ENCODE measurements around the gene DISC1. TPM values are rescaled to one million over a fixed set of nuclear protein-coding genes. Genes with fewer than 3 reads are reported as not detected.

Gene DISC1
- total and polyA plus RNA-seq, 12 donors: 1.0 to 21.0 (median 9.7) TPM

DNA sequence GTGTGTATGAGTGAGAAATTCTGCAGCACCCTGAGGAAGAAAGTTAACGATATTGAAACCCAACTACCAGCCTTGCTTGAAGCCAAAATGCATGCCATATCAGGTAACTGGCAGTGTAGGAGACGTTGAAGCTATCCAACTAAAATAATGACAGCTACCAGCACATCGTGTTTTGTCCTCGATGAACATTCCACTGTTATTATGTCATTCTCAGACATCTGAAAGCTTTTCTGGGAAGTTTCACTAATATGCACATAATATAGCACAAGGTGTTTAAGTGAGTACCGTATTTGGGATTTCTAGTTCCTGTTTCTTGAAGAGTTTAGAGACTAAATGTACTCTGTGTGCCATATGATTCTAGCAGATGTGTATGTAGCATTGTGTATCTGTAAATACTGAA lies 173.5 kb downstream of the DISC1 start:
- no peak overlapping the region for H3K4me3 ChIP-seq
- no peaks in the 10 kb centered on the region for H3K9me3 ChIP-seq (replicated peaks in 1 of 3)
- no peaks in the 10 kb centered on the region for H3K4me1 ChIP-seq (replicated peaks in 1 of 2)
- H3K27me3 ChIP-seq: no peaks in the 10 kb centered on the region
- no peaks in the 10 kb centered on the region for H3K36me3 ChIP-seq (replicated peaks in 1 of 2)
- DNase-seq: no peak
- TF ChIP-seq POLR2A (IDR thresholded peaks at IDR 0.05): no peak
- TF ChIP-seq, protein P1, sequence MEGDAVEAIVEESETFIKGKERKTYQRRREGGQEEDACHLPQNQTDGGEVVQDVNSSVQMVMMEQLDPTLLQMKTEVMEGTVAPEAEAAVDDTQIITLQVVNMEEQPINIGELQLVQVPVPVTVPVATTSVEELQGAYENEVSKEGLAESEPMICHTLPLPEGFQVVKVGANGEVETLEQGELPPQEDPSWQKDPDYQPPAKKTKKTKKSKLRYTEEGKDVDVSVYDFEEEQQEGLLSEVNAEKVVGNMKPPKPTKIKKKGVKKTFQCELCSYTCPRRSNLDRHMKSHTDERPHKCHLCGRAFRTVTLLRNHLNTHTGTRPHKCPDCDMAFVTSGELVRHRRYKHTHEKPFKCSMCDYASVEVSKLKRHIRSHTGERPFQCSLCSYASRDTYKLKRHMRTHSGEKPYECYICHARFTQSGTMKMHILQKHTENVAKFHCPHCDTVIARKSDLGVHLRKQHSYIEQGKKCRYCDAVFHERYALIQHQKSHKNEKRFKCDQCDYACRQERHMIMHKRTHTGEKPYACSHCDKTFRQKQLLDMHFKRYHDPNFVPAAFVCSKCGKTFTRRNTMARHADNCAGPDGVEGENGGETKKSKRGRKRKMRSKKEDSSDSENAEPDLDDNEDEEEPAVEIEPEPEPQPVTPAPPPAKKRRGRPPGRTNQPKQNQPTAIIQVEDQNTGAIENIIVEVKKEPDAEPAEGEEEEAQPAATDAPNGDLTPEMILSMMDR (IDR thresholded peaks at IDR 0.05): no peak
- intact Hi-C loops (cut with DNase I): no loop called here
- 65 to 84% (median 73%) methylated on average over 5 of the region's 5 CpGs for whole genome bisulfite sequencing, 4 donors
- H3K27ac ChIP-seq: no peak overlapping the region

DNA sequence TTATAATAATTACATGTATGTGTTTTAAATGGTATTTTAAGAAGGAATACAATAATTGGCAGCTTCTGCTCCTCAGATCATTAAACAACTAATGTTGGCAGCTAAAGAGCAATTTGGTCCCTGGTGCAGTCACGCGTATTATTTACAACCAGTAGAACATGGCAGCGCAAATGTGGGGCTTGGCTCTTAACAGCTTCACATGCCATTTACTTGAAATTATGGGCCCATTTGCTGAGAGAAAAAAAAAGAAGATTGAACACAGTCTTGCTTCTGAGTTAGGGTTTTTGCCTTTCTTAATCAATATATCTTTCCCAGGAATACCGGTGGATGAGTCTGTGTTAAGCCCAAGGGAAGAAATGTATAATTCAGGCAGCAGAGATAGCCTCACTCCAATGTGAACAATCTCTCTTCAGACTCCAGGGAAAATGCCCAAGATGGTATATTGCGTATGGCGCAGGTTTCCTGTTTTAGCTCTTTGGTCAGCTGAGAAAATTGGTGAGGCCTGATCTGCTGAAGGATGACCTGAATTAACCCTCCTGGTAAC lies 174.5 kb downstream of the DISC1 start:
- Histone ChIP-seq H3K27me3 (no peaks in the 10 kb centered on the region), H3K27ac (no peak overlapping the region), H3K9me3 (replicated peaks in 1 of 3) (no peaks in the 10 kb centered on the region), H3K4me3 (no peak overlapping the region), H3K36me3 (replicated peaks in 1 of 2) (no peaks in the 10 kb centered on the region), H3K4me1 (replicated peaks in 1 of 2) (no peaks in the 10 kb centered on the region)
- TF ChIP-seq POLR2A (IDR thresholded peaks at IDR 0.05): no peak
- TF ChIP-seq, protein P1 (IDR thresholded peaks at IDR 0.05): no peak
- DNase-seq: no peak
- intact Hi-C loops (cut with DNase I): no loop called here
- WGBS, 4 donors: 93 to 99% (median 97%) methylated on average over 6 of the region's 6 CpGs

GRCh38 chr1:231803353-231803752 lies 176.8 kb downstream of the DISC1 start:
- Histone ChIP-seq H3K36me3 (replicated peaks in 1 of 2) (no peaks in the 10 kb centered on the region), H3K9me3 (replicated peaks in 1 of 3) (no peaks in the 10 kb centered on the region), H3K27ac (no peak overlapping the region), H3K4me1 (replicated peaks in 1 of 2) (no peaks in the 10 kb centered on the region), H3K4me3 (no peak overlapping the region), H3K27me3 (no peaks in the 10 kb centered on the region)
- TF ChIP-seq POLR2A (IDR thresholded peaks at IDR 0.05): no peak
- TF ChIP-seq, protein P1 (IDR thresholded peaks at IDR 0.05): no peak
- 69 to 78% (median 73%) methylated on average over 7 to 8 of the region's 8 CpGs for WGBS, 4 donors
- intact Hi-C loops (cut with DNase I): no loop called here
- DNase-seq: peak in 6 of 7 donors; percentile 20 to 68 (median 44)

GRCh38 chr1:231806623-231807495 lies 180.3 kb downstream of the DISC1 start:
- no peaks in the 10 kb centered on the region for H3K27me3 ChIP-seq
- H3K27ac ChIP-seq: no peak overlapping the region
- TF ChIP-seq POLR2A (IDR thresholded peaks at IDR 0.05): no peak
- TF ChIP-seq, protein P1 (IDR thresholded peaks at IDR 0.05): peak; percentile 42 to 69 (median 56)
- intact Hi-C loops (cut with DNase I): no loop called here
- H3K4me1 ChIP-seq (replicated peaks in 1 of 2): no peaks in the 10 kb centered on the region
- 72 to 83% (median 76%) methylated on average over 18 to 21 of the region's 21 CpGs for WGBS, 4 donors
- H3K36me3 ChIP-seq (replicated peaks in 1 of 2): no peaks in the 10 kb centered on the region
- no peak overlapping the region for H3K4me3 ChIP-seq
- no peaks in the 10 kb centered on the region for H3K9me3 ChIP-seq (replicated peaks in 1 of 3)
- peak; percentile 38 to 74 (median 66) for DNase-seq
